ENCODE data around the gene MAPRE2.
"Not testable (repeated sequence)": the region's sequence is repeated elsewhere in the genome, so short reads cannot be mapped to it uniquely, and the experiment has no call there.

The MAPRE2 gene

GRCh38 chr18:35128675-35129074 is 87.5 kb downstream of the MAPRE2 start:
- no peak for DNase-seq

- DNase-seq: no peak
Observed at GRCh38 chr18:35130236-35130635, 89.0 kb downstream of the MAPRE2 start.

GRCh38 chr18:35131387-35132020 is 90.3 kb downstream of the MAPRE2 start:
- no peak for DNase-seq

GRCh38 chr18:35132021-35132902 is 91.0 kb downstream of the MAPRE2 start:
- DNase-seq: no peak

GRCh38 chr18:35134190-35134730 is 93.0 kb downstream of the MAPRE2 start:
- no peak for DNase-seq

- DNase-seq: no peak
Observed at GRCh38 chr18:35134791-35135531, 93.7 kb downstream of the MAPRE2 start.

- no peak for DNase-seq
Observed at GRCh38 chr18:35136248-35136647, 95.0 kb downstream of the MAPRE2 start.

GRCh38 chr18:35136885-35137284 is 95.7 kb downstream of the MAPRE2 start:
- DNase-seq: no peak

GRCh38 chr18:35137632-35138031 is 96.4 kb downstream of the MAPRE2 start:
- no peak for DNase-seq

GRCh38 chr18:35138773-35139172 is 97.6 kb downstream of the MAPRE2 start:
- DNase-seq: no peak

- no peak for DNase-seq
Observed at GRCh38 chr18:35139517-35139916, 98.3 kb downstream of the MAPRE2 start.

- DNase-seq: no peak
Observed at GRCh38 chr18:35141077-35141476, 99.9 kb downstream of the MAPRE2 start.

- no peak for DNase-seq
Observed at GRCh38 chr18:35141567-35142274, 100.5 kb downstream of the MAPRE2 start.

- no peak for DNase-seq
Observed at GRCh38 chr18:35142275-35142615, 101.0 kb downstream of the MAPRE2 start.

GRCh38 chr18:35143622-35144596 is 102.7 kb downstream of the MAPRE2 start:
- DNase-seq: peak; percentile 11

GRCh38 chr18:35144698-35145097 is 103.5 kb downstream of the MAPRE2 start:
- no peak for DNase-seq

- not testable (repeated sequence) for DNase-seq
Observed at GRCh38 chr18:35150195-35150594, 109.0 kb downstream of the MAPRE2 start.

- peak; percentile 53 for DNase-seq
Observed at GRCh38 chr18:35153609-35154272, 112.5 kb downstream of the MAPRE2 start.

GRCh38 chr18:35155398-35156117 is 114.3 kb downstream of the MAPRE2 start:
- DNase-seq: no peak

GRCh38 chr18:35157181-35157580 is 116.0 kb downstream of the MAPRE2 start:
- DNase-seq: no peak

All from GDM1 (cell line).